ENCODE measurements around the gene ATE1. TPM values are rescaled to one million over a fixed set of nuclear protein-coding genes. Genes with fewer than 3 reads are reported as not detected.
A peak's percentile ranks its signal among the peaks of the same experiment; 100 is the strongest.
"Not testable (repeated sequence)": the region's sequence is repeated elsewhere in the genome, so short reads cannot be mapped to it uniquely, and the experiment has no call there.

The ATE1 gene
- 20.3 TPM for total RNA-seq

GRCh38 chr10:121927841-121928527 is at the start of gene ATE1:
TSS of gene ATE1 (minus strand) at chr10:121928031. CDS start at chr10:121927949, 82 bp downstream.
- peak; percentile 96 for ATAC-seq

- ATAC-seq, result no peak
Measured at GRCh38 chr10:121976607-121977006, 48.8 kb upstream of the ATE1 start.

DNA sequence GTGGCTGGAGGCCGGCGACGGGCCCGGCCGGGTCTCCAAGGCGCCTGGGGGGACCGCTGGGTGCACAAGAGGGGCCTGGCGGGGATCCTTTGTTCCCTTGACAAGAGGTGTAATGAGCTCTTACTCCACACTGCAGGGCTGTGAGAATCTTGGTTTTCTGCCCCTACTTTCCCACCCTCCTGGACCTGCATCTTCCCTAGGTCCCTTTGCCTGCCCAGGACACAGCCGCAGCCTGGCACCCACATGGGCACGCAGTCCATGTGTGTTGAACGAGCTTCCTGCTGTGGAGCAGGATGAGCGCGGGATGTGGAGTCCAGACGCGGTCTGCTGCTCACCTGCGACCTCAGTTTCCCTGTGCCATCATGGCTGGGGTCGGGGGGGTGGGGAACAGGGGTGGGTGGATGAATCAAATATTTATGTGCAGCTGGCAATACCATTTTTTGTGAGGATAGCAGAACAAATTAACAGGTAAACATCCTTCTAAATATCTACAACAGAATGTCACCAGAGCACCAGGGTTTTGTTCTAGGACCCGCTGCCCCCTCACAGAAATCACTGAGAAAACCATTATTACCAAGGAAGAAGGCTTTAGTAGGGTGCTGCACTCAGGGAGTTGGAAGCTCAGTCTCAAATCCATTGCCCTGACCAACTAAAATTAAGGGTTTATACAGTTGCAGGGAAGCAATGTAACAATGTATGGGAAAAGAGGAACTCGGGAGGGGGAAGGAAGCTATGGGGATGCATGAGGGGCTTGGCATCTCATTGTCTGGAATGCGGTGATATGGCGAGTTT is 47.7 kb upstream of the ATE1 start:
- ATAC-seq, result peak; percentile 39

DNA sequence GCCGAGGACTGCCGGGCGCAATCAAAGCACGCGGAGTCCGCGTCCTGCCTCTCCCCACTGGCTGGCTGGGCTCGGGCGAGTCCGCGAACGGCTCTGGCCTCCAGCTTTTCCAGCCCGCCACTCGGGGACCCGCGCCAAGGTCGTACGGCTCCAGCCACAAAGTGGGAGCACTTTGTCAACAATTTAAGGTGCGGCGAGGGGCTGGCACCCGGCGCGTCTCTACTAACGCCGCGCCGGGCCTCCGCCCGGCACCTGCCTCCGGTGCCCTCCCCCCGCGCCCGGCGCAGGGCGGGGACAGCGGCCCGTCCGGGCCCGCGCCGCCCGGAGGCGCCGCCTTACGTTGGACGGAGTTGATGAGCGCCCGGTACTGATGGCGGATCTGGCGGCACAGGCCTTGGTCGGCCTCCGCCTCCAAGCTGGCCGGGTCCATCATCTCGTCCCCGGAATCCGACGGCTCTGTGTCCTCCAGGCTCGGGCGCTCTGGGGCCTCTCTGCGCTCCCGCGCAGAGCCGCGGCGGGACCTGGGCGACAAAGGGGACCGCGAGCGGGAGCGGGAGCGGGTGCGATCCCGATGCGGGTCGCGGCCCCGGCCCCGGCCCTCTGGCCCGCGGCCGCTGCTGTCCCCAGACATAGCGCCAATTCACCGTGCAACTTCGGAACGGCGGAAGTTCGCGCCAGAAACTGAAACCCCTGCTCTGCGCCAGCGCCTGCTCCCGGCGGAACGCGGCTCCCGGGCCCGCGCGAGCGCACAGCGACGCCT is 46.9 kb upstream of the ATE1 start, which contains the start of gene NSMCE4A:
Gene NSMCE4A (minus strand): TSS at position 683 of the 760 bp plus-strand sequence. CDS start 52 bp downstream, at position 631.
- peak; percentile 94 for ATAC-seq

DNA sequence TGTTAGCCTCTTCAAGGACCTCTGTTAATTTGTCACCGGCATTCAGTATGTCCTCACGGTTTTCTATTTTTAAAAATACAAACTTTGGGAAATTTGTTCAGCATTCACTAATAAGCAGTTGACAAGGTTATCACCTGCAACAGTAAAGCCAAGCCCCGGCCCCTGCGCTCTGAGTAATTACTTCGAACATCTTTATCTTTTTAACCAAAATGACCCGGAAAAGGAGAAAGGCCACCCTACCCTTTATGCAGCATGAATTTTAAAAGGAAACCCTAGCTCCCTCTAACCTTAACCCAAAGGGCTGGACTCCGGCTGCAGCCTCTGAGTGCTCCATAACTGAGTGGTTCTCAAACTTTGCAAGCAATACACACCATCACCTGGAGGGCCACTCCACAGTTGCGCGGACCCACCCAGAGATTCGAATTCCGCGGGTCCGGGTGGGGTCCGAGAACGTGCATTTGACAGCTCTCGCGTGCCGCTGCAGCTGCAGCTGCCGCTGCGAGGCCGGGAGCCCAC is 46.2 kb upstream of the ATE1 start:
- ATAC-seq, result peak; percentile 44

DNA sequence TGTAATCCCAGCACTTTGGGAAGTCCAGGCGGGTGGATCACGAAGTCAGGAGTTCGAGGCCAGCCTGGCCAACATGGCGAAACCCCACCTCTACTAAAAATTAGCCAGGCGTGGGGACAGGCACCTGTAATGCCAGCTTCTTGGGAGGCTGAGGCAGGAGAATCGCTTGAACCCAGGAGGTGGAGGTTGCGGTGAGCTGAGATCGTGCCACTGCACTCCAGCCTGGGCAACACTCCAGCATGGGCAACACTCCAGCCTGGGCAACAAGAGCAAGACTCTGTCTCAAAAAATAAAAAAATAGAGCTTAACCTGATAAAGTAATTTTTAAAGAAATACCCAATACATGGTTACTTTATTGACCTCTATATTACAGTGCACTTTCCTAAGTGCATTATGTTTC is 41.3 kb upstream of the ATE1 start:
- not testable (repeated sequence) for ATAC-seq

GRCh38 chr10:121965996-121966395 is 38.2 kb upstream of the ATE1 start:
- no peak for ATAC-seq

DNA sequence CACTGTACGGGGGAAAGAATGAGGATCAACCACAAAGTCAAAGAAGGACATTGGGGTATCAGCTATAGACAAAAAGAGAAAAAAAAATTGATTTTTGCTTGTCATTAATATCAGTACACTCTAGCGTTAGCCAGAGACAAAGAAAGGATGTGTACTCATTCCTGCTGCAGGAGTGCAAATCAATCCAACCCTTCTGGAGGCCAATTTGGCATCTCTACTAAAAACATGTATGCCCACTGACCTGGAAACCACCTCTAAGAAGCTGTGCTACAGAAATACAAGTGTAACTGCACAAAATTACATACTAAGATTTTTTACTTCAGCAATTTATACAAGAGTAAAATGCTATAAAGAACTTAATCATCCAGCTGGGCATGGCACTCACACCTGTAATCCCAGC is 33.6 kb upstream of the ATE1 start:
- no peak for ATAC-seq

DNA sequence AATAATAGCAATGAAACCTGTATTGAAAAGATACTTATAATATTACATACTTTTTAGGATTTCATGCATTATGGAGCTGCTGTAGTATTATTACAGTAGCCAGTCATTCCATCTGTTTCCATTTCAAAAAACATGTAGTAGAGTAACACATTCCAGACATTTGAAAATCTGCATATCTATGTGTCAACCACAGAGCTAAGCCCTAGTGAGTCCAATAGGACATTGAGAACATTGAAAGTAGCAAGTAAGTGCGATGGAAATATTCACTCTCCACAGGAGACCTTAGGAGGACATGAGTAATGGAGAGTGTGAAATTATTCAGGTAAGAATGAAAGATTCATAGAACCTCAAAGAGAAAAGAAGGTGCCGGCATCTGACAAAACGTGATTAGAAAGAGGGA is 31.8 kb upstream of the ATE1 start:
- ATAC-seq, result no peak

DNA sequence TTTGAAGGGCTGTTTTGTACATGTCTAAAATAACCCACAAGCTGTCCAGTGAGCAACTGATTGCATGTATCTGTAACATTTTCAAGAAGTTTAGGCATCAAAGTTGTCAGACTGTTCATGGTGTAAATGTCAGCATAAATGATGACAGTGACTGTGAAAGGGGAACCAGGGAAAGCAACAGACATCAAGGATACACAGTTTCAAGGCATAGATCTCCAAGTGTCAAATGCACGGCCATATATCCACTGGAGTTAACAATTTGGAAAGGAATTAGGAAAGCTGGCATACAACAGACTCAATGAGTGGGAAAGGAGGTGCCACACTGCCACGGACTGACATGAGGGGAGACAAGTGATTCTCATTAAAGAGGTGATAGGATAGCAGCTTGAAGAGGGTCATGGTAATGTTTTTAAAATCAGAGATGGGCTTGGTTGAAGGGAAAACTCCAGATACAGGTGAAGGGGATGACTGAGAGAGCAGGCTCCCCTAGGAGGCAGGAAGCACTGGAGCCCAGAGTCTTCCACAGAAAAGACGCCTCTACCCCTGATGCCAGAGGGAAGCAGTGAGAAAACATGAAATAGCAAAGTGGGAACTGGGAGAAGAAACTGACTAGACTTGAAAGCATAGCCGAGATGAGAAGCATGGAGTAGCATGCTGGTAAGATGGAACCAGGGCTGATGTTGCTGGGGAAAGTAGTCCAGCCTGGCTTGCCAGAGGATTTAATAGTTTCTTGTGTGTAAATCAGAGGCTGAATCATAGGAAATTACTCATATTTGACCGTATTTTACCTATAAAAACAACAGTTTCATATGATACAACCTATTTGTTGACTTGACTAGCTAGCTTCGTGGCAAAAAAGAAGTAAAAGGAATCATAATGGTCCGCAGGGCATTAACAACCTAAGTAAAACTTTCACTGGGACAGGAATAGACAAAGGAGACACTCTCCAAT is 28.6 kb upstream of the ATE1 start:
- peak; percentile 68 for ATAC-seq

DNA sequence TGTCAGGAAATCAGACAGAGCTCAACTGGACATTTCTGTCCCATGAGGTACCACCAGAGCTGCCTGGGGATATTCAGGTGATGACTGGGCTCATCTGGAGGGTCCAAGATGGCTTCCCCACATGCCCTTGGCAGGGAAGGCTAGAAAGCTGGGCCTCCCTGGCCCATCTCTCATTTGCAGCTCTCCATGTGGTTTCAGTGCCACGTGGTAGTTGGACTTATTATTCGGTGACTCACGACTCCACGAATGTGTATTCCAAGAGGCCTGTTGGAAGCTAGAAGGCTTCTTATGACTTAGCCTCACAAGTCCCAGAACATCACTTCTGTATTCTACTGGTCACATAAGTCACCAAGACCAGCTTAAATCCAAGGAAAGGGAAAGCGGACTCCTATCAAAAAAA is 24.4 kb upstream of the ATE1 start:
- no peak for ATAC-seq

- no peak for ATAC-seq
Measured at GRCh38 chr10:121949451-121949850, 21.6 kb upstream of the ATE1 start.

- no peak for ATAC-seq
Measured at GRCh38 chr10:121949049-121949448, 21.2 kb upstream of the ATE1 start.

DNA sequence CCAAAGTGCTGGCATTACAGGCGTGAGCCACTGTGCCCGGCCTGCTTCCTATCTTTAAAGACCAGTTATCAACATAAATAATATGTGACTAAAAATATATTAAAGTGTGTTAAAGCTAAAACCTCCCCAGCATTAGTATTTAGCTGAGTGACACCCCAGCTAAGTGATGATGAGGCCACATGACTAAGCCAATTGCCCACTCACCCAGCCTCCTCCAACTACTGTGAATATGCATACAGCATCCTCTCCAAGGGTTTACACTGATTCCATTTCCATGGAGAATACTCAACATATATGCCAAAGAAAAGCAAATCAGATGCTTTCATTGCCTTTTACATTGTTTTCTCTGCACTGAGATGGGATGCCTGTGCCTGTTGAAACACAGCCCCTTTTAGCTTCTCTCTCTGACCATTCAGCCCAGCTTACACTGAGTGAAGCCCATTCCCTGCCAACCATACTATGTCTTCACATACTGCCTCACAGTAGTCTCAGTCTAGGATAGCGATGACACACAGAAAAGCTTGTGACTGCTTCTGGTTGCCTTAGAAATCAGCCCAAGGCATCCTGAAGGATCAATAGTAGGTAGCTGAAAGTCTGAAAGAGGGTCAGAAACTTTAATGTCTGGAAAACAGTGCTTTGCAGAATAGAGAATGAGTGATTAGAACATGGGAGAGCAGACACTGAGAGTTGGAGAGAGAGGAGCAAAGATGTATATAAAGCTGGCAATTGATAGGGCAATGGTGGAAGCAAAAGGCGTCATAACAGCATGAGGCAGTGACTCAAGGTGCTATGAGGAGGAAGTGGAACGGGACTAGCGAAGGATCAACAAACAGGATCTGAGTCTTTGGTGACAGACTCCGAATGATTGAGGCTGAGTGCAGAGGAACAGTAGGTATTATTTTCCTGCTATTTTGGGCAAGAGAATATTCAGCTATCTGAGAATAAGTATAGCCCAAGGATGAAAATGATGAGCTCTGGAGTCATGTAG is 19.8 kb upstream of the ATE1 start:
- ATAC-seq, result peak; percentile 82

DNA sequence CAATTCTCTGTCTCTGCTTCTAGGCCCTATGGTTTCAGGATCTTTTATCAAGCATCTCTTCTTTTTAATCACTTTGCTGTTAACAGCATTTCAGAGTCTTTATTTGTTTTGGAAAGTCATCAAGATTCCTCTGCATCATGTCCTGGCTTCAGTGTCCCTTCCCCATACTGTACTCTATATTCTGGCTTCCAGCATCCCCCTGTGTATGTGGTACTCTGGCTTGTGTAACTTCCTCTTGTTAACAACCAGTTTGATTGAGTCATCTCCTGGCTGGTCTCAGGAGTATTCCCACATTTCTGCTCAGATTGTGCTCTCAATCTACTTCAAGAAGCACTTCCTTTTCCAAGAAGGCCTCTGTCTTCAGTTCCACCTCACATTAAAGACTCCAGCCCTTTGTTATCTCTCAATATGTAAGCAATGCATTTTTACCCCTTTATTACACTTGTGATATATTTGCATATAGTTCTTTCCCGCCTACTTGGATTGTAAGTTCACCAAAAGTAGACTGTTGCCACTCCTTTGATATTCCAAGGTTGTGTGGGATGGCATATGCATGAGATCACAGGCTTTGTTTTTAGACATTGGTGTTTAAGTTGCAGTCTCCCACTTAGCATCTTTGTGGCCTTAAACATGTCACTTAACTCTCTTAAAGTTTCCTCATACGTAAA is 15.1 kb upstream of the ATE1 start:
- ATAC-seq, result peak; percentile 59

GRCh38 chr10:121941532-121941931 is 13.7 kb upstream of the ATE1 start:
- no peak for ATAC-seq

DNA sequence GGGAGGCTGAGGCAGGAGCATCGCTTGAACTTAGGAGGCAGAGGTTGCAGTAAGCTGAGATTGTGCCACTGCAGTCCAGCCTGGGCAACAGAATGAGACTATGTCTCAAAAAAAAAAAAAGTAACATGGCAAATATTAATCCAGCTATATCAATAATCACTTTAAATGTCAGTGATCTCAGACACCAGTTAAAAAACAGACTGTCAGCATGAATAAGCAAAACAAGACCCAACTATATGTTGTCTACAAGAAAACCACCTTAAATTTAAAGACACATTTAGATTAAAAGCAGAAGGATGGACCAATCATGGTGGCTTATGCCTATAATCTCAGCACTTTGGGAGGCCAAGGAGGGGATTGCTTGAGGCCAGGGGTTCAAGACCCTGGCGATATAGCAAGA is 8.5 kb upstream of the ATE1 start:
- no peak for ATAC-seq

- no peak for ATAC-seq
Measured at GRCh38 chr10:121935702-121936101, 7.9 kb upstream of the ATE1 start.

DNA sequence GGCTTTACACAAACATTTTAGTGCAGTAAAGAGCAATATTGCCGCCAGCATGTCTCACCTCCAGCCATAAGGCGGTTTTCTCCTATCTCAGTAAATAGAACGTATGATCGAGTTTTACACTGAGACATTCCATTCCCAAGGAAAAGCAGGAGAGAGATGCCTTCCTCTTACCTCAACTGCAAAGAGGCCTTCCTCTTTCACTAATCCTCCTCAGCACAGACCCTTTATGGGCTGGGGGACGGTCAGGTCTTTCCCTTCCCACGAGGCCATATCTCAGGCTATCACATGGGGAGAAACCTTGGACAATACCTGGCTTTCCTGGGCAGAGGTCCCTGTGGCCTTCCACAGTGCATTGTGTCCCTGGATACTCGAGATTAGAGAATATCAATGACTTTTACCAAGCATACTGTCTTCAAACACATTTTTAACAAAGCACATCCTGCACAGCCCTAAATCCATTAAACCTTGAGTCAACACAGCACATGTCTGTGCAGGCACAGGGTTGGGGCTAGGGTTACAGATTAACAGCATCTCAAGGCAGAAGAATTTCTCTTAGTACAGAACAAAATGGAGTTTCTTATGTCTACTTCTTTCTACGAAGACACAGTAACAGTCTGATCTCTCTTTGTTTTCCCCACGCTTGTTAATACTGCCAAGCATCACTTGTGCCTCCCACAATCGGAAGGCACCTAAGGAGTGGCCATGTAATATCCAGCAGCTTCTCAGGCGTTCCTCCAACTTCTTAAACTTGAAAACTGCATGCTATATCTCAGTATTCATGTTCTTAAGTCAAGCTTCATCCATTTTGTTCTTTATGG is 2.6 kb upstream of the ATE1 start:
- ATAC-seq, result not testable (repeated sequence)
